ENCODE data around the gene MAG.

Gene MAG

GRCh38 chr19:35291916-35292315, at the start of gene MAG:
TSS of gene MAG (plus strand) at chr19:35292161. CDS start at chr19:35295409, 3,248 bp downstream.
- Histone ChIP-seq H3K36me3 (ENCODE audit: insufficient read depth, low read length) (no peaks in the 10 kb centered on the region), H3K27me3 (ENCODE audit: insufficient read depth, low read length) (peaks cover 15% of the 10 kb centered on the region), H3K27ac (ENCODE audit: low read depth, low read length) (no peak within 1 kb of the TSS), H3K79me2 (ENCODE audit: control insufficient read depth, insufficient read depth, low read length, unreplicated experiment) (no peaks in the 10 kb centered on the region), H2AFZ (ENCODE audit: low read length, unreplicated experiment) (no peak within 1 kb of the TSS), H3K4me1 (ENCODE audit: control insufficient read depth, insufficient read depth, low read length, unreplicated experiment) (no peaks in the 10 kb centered on the region), H3K4me3 (ENCODE audit: low read depth, low read length) (no peak within 1 kb of the TSS)

- no peaks in the 10 kb centered on the region for H3K36me3 ChIP-seq (ENCODE audit: insufficient read depth, low read length)
- no peak overlapping the region for H2AFZ ChIP-seq (ENCODE audit: low read length, unreplicated experiment)
- H3K4me1 ChIP-seq (ENCODE audit: control insufficient read depth, insufficient read depth, low read length, unreplicated experiment) = no peaks in the 10 kb centered on the region
- H3K27me3 ChIP-seq (ENCODE audit: insufficient read depth, low read length) = peaks cover 75% of the 10 kb centered on the region
- H3K27ac ChIP-seq (ENCODE audit: low read depth, low read length) = no peak overlapping the region
- H3K4me3 ChIP-seq (ENCODE audit: low read depth, low read length) = no peak overlapping the region
- no peaks in the 10 kb centered on the region for H3K79me2 ChIP-seq (ENCODE audit: control insufficient read depth, insufficient read depth, low read length, unreplicated experiment)
These were observed 45.4 kb upstream of the MAG start for GRCh38 chr19:35246466-35247092.

GRCh38 chr19:35247526-35248309, 44.2 kb upstream of the MAG start:
- Histone ChIP-seq H3K4me3 (ENCODE audit: low read depth, low read length) (no peak overlapping the region), H3K36me3 (ENCODE audit: insufficient read depth, low read length) (no peaks in the 10 kb centered on the region), H3K79me2 (ENCODE audit: control insufficient read depth, insufficient read depth, low read length, unreplicated experiment) (no peaks in the 10 kb centered on the region), H3K4me1 (ENCODE audit: control insufficient read depth, insufficient read depth, low read length, unreplicated experiment) (no peaks in the 10 kb centered on the region), H3K27me3 (ENCODE audit: insufficient read depth, low read length) (peaks cover 71% of the 10 kb centered on the region), H2AFZ (ENCODE audit: low read length, unreplicated experiment) (no peak overlapping the region), H3K27ac (ENCODE audit: low read depth, low read length) (no peak overlapping the region)

GRCh38 chr19:35248310-35249145, 43.4 kb upstream of the MAG start, which contains the start of gene LSR:
TSS of gene LSR (plus strand) at chr19:35249002. CDS start at chr19:35249023, 21 bp downstream.
- H3K27me3 ChIP-seq (ENCODE audit: insufficient read depth, low read length) = peaks cover 63% of the 10 kb centered on the region
- no peaks in the 10 kb centered on the region for H3K79me2 ChIP-seq (ENCODE audit: control insufficient read depth, insufficient read depth, low read length, unreplicated experiment)
- H3K4me1 ChIP-seq (ENCODE audit: control insufficient read depth, insufficient read depth, low read length, unreplicated experiment) = no peaks in the 10 kb centered on the region
- no peaks in the 10 kb centered on the region for H3K36me3 ChIP-seq (ENCODE audit: insufficient read depth, low read length)
- H3K4me3 ChIP-seq (ENCODE audit: low read depth, low read length) = 0 out of 2 replicates have a peak within 1 kb of the TSS, but pooled peaks have one; percentile 16
- H2AFZ ChIP-seq (ENCODE audit: low read length, unreplicated experiment) = no peak within 1 kb of the TSS
- no peak within 1 kb of the TSS for H3K27ac ChIP-seq (ENCODE audit: low read depth, low read length)

- Histone ChIP-seq H3K27ac (ENCODE audit: low read depth, low read length) (no peak overlapping the region), H3K79me2 (ENCODE audit: control insufficient read depth, insufficient read depth, low read length, unreplicated experiment) (no peaks in the 10 kb centered on the region)
These were observed 42.7 kb upstream of the MAG start for GRCh38 chr19:35249146-35249847.

GRCh38 chr19:35249848-35250711, 41.9 kb upstream of the MAG start:
- Histone ChIP-seq H3K36me3 (ENCODE audit: insufficient read depth, low read length) (no peaks in the 10 kb centered on the region), H3K27me3 (ENCODE audit: insufficient read depth, low read length) (peaks cover 54% of the 10 kb centered on the region), H2AFZ (ENCODE audit: low read length, unreplicated experiment) (no peak overlapping the region), H3K79me2 (ENCODE audit: control insufficient read depth, insufficient read depth, low read length, unreplicated experiment) (no peaks in the 10 kb centered on the region), H3K4me3 (ENCODE audit: low read depth, low read length) (no peak overlapping the region), H3K4me1 (ENCODE audit: control insufficient read depth, insufficient read depth, low read length, unreplicated experiment) (no peaks in the 10 kb centered on the region), H3K27ac (ENCODE audit: low read depth, low read length) (no peak overlapping the region)

More at GRCh38 chr19:35249146-35249847, 42.7 kb upstream of the MAG start:
- Histone ChIP-seq H3K36me3 (ENCODE audit: insufficient read depth, low read length) (no peaks in the 10 kb centered on the region), H3K4me1 (ENCODE audit: control insufficient read depth, insufficient read depth, low read length, unreplicated experiment) (no peaks in the 10 kb centered on the region), H3K4me3 (ENCODE audit: low read depth, low read length) (0 out of 2 replicates have a peak overlapping the region, but pooled peaks have one; percentile 16), H3K27me3 (ENCODE audit: insufficient read depth, low read length) (peaks cover 55% of the 10 kb centered on the region), H2AFZ (ENCODE audit: low read length, unreplicated experiment) (no peak overlapping the region)

GRCh38 chr19:35251456-35251855, 40.5 kb upstream of the MAG start:
- no peaks in the 10 kb centered on the region for H3K36me3 ChIP-seq (ENCODE audit: insufficient read depth, low read length)
- H3K4me1 ChIP-seq (ENCODE audit: control insufficient read depth, insufficient read depth, low read length, unreplicated experiment) = no peaks in the 10 kb centered on the region
- no peak overlapping the region for H2AFZ ChIP-seq (ENCODE audit: low read length, unreplicated experiment)
- no peak overlapping the region for H3K27ac ChIP-seq (ENCODE audit: low read depth, low read length)
- peaks cover 43% of the 10 kb centered on the region for H3K27me3 ChIP-seq (ENCODE audit: insufficient read depth, low read length)
- H3K4me3 ChIP-seq (ENCODE audit: low read depth, low read length) = no peak overlapping the region
- H3K79me2 ChIP-seq (ENCODE audit: control insufficient read depth, insufficient read depth, low read length, unreplicated experiment) = no peaks in the 10 kb centered on the region

GRCh38 chr19:35253316-35254286, 38.4 kb upstream of the MAG start:
- H3K4me1 ChIP-seq (ENCODE audit: control insufficient read depth, insufficient read depth, low read length, unreplicated experiment) = no peaks in the 10 kb centered on the region
- H3K79me2 ChIP-seq (ENCODE audit: control insufficient read depth, insufficient read depth, low read length, unreplicated experiment) = no peaks in the 10 kb centered on the region
- H2AFZ ChIP-seq (ENCODE audit: low read length, unreplicated experiment) = no peak overlapping the region
- H3K27me3 ChIP-seq (ENCODE audit: insufficient read depth, low read length) = peaks cover 22% of the 10 kb centered on the region
- H3K27ac ChIP-seq (ENCODE audit: low read depth, low read length) = no peak overlapping the region
- H3K4me3 ChIP-seq (ENCODE audit: low read depth, low read length) = no peak overlapping the region
- H3K36me3 ChIP-seq (ENCODE audit: insufficient read depth, low read length) = no peaks in the 10 kb centered on the region
